ENCODE measurements around the gene MAML2.

Gene MAML2

DNA sequence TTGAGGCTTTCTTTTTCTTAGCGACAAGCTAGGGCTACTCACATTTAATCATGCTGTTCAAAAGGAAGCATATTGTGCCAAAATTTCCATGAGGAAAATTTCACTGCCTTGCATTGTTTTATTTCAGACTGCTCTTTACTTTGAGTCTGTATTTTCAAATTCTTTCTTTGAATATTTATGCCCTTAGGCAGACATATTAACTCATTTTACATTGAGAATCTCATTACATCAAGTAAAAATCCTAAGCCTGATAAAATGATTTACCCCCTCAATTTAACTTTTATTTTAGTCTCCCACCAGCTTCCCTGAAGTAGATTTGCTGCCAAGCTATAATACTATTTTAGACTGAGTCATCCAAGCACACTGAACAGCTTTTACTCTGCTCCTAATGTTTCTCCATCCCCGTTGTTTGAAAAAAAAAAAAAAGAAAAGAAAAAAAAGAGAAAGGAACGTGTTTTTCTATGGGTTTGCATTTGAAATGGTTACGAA lies 229.8 kb downstream of the MAML2 start:
- no peak for DNase-seq

GRCh38 chr11:96112192-96113128 lies 230.5 kb downstream of the MAML2 start:
- DNase-seq, result no peak

- DNase-seq, result no peak
These were observed 231.7 kb downstream of the MAML2 start for GRCh38 chr11:96111308-96111707.

GRCh38 chr11:96110302-96110701 lies 232.7 kb downstream of the MAML2 start:
- DNase-seq, result no peak

- DNase-seq, result no peak
These were observed 233.5 kb downstream of the MAML2 start for GRCh38 chr11:96109331-96110030.

- DNase-seq, result no peak
These were observed 235.7 kb downstream of the MAML2 start for GRCh38 chr11:96107143-96107824.

- DNase-seq, result no peak
These were observed 236.3 kb downstream of the MAML2 start for GRCh38 chr11:96106645-96107044.

GRCh38 chr11:96105944-96106343 lies 237.1 kb downstream of the MAML2 start:
- DNase-seq, result no peak

GRCh38 chr11:96105197-96105895 lies 237.6 kb downstream of the MAML2 start:
- no peak for DNase-seq

- no peak for DNase-seq
These were observed 238.5 kb downstream of the MAML2 start for GRCh38 chr11:96104496-96104895.

DNA sequence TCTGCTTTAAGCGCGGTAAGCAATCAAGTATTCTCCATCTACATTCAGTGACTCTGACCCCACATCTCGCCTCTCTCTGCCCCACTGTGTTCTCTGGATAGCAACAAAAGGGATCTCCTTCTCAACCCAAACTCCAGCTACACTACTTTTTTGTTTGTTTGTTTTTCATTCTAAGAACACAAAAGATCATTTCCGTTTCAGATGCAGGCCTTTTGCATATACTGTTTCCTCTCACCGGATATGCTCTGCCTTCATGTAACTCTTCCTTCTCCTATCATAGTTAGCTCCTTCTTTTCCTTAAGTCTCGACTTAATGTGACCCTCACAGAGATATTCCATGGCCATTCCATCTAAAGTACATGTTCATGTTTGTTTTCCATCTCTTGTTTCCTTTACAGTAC lies 239.3 kb downstream of the MAML2 start:
- no peak for DNase-seq

DNA sequence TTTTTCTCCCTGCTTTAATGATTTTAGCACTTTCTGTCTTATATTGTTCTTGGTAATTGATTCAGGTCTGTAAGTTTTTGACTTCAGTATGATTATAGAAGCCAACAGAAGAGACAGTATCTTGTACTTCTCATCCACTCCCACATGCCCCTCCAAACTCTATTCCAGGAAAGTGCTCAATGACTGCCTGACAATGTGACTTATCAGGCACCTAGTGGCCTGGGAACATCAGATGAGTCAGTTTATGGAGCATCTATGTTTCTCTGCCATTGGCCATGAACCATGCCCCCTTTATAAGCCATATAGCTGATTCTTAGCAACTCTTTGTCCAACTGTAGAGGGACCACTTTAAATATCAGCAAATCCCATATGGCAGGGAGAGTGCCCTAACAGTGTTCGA lies 239.9 kb downstream of the MAML2 start:
- DNase-seq, result no peak

DNA sequence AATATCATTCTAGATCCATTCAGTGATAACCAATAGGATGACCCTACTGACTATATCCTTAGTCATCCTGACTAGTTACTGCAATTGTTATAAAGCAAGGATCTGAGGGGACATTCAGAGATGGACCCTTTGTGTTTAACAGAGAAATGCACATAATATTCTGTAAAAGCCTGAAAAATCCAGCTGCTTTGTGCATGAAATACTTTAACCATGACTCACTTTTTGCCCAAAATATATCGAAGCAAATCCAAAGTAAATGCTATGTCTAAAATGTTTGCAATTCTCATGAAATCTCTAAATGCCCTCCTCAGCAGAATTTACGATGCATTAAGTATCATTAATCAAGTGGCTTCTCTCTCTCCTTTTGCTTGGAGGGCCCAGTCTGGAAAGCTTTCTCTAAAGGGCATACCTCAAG lies 240.3 kb downstream of the MAML2 start:
- no peak for DNase-seq

- DNase-seq, result no peak
These were observed 241.8 kb downstream of the MAML2 start for GRCh38 chr11:96101146-96101545.

DNA sequence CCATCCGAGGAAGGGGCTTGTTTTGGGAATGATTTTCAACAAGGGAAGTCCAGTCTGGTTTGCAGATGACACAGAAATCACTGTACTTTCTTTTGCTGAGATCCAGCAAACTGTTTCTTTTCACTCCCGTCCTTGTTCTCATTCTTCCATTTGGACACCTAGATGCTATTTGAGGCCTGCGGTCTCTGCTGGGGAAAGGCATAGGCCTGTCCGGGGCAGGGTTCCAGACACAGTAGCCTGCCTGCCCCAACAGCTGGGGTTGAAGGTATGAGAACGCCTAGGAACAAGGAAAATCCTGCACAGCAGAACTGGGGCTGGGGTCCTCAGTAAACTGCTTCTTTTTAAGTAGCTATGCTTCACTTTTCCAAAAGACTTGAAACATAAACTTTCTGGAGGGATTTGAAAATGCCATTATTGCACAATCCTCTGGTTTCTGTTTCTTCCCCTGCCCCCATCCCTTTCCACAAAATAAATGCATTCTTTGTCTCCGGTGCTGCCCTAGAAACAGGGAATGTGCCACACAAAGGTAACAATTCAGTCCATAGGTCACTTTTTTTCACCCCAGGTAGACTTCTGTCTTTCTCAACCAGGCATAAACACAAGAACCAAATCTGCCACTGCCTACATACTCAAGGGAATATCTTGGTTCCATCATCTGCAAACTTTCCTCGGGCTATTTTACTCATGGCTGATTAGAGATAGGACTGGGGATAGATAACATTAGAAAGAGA lies 244.3 kb downstream of the MAML2 start:
- DNase-seq, result no peak

DNA sequence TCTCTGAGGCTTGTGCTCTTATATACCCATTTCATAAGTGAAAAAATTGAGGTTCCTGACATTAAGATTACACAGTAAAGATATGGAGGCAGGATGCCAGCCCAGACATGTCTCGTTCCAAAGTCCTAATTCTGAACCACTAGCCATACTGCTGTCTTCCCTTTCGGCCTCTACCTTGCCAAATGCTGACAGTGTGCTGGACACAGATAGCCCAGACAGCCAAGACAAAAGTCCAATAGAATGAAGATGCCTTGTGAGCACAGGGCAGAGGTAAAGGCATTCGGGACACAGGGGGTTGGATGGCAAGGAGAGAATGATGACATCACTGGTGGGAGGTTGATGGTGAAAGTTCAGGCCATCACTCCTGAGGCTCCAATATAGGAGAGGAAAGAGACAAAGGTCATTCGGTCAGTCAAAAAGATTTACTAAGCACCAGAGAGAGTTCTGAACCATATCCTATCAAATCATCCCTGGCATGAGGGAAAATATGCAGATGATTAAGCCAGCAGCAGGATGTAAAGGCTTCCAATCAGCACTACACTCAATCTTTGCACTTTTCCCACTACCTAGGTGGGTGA lies 245.1 kb downstream of the MAML2 start:
- no peak for DNase-seq

DNA sequence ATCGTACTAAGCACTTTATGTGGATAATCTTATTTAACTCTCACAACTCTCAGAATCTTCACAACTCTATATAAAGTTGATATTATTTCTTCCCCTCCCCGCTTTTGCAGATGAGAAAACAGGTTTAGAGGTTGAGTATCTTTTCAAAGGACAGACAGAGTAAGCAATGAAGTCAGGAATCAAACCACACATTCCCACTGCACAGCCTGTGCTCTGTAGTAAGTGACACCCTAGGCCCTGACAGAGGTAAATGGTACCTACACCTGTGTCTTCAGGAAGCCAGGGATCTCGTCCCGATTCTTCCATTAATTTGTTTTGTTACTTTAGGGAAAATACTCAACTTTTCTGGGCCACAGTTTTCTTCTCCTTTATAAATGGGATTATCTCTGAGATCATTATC lies 246.6 kb downstream of the MAML2 start:
- no peak for DNase-seq

DNA sequence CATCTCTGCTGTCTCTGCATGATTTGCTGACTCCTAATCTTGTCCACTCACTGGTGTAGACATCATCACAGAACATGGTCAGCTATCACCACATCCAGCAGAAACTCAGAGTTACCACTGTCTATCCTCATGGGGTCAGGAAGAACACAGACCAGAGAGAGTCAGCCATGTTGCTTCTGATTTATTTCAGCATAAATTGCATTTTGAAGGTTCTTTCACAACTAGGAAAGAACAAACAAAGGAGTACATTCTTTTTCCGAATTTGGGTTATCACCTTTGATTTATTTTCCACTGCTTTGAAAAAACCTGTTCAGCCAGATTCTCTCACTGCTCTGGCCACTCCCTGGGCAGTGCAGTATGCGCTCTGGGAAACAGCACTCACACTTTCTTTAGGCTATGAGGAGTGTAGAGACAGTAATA lies 247.1 kb downstream of the MAML2 start:
- no peak for DNase-seq

DNA sequence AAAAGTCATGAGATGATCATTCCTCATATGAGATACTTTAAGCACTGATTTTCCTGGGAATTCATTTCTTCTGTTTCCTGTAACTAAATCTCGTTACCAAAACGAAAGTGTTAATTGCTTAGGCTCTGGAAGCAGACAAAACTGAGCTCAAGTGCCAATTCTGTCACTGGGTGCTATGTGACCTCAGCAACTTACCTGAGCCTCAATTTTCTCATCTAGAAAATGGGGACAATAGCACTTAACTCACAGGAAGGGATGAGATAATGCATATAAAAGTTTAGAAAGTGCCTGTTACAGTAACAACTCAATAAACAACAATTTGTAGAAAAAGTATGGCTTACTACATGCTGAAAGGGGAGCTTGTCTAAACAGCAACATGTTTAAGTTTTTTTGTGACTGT lies 248.8 kb downstream of the MAML2 start:
- no peak for DNase-seq

DNA sequence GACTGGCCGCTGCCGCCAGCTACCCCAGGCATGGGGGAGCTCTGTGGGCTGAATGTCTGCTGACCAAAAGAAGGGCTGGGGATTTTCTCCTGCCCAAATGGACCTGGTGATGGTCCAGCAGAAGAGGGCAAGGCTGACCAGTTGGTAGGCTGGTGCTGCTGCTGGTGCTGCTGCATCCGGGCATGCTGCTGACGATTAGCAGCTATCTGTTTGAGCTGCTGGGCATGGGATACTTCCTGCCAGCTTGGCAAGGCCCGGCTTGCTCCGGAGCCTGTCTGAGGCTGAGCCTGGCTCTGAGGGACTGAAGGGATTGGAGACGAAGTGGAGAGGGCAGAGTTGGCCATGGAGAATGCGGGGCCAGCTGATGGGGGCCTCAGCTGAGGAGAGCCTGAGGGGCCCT lies 250.5 kb downstream of the MAML2 start:
- no peak for DNase-seq

GRCh38 chr11:96091476-96091875 lies 251.5 kb downstream of the MAML2 start:
- no peak for DNase-seq

- DNase-seq, result no peak
These were observed 252.3 kb downstream of the MAML2 start for GRCh38 chr11:96090711-96091110.
